Measurements from ENCODE around the gene HSDL2. TPM values are rescaled to one million over a fixed set of nuclear protein-coding genes. Genes with fewer than 3 reads are reported as not detected.

The HSDL2 gene
- total RNA-seq, 4 donors from 2014 or later: 72.9 to 112 (median 101) TPM

DNA sequence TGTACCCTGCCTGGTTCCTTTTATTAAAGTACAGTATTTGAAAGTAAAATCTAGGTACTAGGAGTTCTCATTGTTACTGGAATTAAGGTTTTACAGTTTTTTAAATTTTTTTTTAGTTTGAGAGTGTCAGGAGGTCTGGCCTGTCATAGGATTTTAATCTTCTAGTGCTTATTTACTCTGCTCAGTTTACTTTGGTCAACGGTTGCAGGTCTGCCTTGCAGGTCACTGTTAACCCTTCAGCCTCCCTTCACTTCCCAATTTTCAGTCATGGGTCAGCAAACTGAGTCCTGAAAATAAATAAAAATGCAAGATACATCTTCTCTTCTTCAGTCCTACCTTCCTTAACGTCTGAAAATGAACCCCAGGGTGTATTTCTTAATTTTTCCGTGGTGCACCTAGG lies 27.7 kb upstream of the HSDL2 start:
- TF ChIP-seq, protein P1, sequence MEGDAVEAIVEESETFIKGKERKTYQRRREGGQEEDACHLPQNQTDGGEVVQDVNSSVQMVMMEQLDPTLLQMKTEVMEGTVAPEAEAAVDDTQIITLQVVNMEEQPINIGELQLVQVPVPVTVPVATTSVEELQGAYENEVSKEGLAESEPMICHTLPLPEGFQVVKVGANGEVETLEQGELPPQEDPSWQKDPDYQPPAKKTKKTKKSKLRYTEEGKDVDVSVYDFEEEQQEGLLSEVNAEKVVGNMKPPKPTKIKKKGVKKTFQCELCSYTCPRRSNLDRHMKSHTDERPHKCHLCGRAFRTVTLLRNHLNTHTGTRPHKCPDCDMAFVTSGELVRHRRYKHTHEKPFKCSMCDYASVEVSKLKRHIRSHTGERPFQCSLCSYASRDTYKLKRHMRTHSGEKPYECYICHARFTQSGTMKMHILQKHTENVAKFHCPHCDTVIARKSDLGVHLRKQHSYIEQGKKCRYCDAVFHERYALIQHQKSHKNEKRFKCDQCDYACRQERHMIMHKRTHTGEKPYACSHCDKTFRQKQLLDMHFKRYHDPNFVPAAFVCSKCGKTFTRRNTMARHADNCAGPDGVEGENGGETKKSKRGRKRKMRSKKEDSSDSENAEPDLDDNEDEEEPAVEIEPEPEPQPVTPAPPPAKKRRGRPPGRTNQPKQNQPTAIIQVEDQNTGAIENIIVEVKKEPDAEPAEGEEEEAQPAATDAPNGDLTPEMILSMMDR (IDR thresholded peaks at IDR 0.05; ENCODE audit: low read depth): no peak

DNA sequence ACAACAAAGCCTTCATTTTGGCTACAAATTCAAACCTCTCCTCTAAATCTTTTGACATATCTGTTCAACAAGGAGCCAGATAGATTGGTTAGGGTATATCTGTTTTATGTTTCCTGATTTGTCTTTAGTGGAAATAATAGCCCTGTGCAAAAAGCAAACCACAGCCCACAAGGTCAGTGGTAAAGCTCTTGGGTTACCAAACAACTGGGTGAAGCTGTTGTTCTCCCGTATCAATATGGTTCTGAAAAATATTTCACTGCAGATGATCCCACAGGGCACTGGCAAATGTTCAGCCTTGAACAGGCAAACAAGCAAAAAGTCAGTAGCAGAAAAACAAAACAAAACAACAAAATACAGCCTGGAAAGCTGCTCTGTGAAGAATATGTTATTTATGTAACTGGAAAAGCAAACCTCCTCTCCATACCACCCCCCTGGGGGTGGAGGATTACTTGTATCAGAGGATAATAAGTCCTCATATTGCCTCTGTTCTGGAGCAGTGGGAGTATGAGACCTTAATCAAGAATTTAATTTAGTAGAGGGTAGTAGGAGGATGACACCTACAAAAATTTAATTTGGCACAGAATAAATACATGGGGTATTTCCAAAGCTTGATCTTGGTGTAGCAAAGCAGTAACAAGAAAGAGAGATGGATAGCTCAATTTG lies 25.7 kb upstream of the HSDL2 start:
- TF ChIP-seq, protein P1 (IDR thresholded peaks at IDR 0.05; ENCODE audit: low read depth): no peak

DNA sequence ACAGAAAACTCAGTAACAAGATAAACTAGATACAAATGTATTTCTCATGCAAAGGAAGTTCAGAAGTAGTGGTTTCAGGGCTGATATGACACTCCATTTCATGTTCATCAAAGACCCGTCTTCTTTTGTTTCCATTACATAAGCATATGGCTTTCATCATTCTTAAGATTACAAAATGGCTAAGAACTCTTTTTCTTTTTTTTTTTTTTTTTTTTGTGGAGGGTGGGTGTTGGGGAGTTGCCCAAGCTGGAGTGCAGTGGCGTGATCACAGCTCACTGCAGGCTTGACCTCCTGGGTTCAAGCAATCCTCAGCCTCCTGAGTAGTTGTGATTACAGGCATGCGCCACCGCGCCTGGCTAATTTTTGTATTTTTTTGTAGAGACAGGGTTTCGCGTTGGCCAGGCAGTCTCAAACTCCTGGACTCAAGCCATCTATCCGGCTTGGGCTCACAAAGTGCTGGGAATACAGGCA lies 24.4 kb upstream of the HSDL2 start:
- TF ChIP-seq, protein P1 (IDR thresholded peaks at IDR 0.05; ENCODE audit: low read depth): no peak

DNA sequence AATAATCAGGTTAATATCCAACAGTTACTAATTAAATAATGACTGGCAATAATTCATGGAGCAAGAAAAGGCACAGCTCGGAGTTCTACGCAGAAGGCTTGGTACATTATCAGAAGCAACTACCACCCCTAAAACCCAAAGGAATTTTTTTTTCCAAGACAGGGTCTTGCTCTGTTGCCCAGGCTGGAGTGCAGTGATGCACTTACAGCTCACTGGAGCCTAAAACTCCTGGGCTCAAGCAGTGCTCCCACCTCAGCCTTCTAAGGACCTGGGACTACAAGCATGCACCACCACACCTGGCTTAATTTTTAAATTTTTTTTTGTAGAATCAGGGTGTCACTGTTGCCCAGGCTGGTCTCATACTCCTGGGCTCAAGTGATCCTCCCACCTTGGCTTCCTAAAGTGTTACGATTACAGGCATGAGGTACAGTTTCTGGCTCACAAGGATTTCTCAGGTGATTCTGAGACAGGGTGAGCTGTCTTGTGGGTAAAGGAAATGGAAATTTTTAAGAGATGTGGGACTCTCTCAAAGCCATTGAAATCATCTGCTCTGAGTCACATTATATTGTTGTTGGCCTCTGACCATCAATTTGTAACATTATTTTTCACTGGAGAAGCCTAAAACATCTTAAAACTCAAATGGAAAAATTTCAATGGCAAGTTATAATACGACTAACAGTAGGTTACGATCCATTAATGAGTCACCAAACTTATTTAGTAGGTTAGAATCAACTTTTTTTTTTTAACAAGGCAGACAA lies 19.7 kb upstream of the HSDL2 start:
- TF ChIP-seq, protein P1 (IDR thresholded peaks at IDR 0.05; ENCODE audit: low read depth): no peak

DNA sequence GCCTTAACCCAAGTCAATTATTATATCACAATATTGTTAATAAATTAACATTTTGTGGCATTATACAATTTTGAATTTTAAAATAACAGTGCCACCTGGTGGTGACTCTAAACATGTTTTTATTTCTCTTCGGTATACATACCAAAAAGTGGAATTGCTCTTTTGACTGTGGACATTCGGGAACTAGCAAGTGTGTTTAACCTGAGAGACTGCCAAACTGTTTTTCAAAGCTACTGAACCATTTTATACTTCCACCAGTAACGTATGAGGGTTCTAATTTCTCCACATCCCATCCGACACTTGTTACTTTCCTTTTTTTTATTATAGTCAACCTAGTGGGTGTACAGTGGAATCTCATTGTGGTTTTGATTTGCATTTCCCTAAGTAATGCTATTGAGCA lies 18.3 kb upstream of the HSDL2 start:
- TF ChIP-seq, protein P1 (IDR thresholded peaks at IDR 0.05; ENCODE audit: low read depth): no peak

DNA sequence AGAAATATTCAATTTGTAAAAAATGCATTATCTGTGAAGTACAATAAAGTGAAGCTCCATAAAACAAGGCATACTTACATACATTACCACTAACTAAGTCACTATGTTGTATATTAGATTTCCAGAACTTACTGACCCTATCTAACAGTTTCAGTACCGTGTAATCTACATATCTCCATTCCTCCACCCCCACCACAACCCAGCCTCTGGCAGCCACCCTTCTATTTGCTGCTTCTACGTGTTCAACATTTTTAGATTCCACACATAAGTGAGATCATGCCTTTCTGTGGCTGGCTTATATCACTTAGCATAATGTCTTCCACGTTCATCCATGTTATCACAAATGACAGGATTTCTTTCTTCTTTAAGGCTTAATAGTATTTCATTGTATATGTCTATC lies 15.1 kb upstream of the HSDL2 start:
- TF ChIP-seq, protein P1 (IDR thresholded peaks at IDR 0.05; ENCODE audit: low read depth): no peak

DNA sequence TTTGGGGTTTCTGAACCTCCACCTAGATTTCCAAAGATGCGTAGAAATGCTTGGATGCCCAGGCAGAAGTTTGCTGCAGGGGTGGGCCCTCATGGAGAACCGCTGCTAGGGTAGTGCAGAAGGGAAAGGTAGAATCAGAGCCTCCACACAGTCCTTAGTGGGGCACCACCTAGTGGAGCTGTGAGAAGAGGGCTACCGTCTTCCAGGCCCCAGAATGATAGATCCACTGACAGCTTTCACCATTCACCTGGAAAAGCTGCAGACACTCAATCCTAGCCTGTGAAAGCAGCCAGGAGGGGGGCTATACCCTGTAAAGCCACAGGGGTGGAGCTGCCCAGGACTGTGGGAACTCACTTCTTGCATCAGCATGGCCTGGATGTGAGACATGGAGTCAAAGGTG lies 13.3 kb upstream of the HSDL2 start:
- TF ChIP-seq, protein P1 (IDR thresholded peaks at IDR 0.05; ENCODE audit: low read depth): no peak

Data from subcutaneous adipose tissue (tissue), 4 donors.